GM18517 (cell line): Measurements from ENCODE around the gene ODF4.
"Not testable (repeated sequence)": the region's sequence is repeated elsewhere in the genome, so short reads cannot be mapped to it uniquely, and the experiment has no call there.

Experiments used
- ATAC-seq: cut with Tn5 transposase; IDR thresholded peaks from one replicate; pipeline ENCODE4 v1.9.1; 2021; ENCODE audit warnings: mild to moderate bottlenecking, moderate library complexity; ENCODE audit not compliant: unreplicated experiment

Gene ODF4

GRCh38 chr17:8366231-8366630, 26.6 kb downstream of the ODF4 start:
- no peak for ATAC-seq

GRCh38 chr17:8368193-8368592, 28.6 kb downstream of the ODF4 start:
- ATAC-seq, result no peak

DNA sequence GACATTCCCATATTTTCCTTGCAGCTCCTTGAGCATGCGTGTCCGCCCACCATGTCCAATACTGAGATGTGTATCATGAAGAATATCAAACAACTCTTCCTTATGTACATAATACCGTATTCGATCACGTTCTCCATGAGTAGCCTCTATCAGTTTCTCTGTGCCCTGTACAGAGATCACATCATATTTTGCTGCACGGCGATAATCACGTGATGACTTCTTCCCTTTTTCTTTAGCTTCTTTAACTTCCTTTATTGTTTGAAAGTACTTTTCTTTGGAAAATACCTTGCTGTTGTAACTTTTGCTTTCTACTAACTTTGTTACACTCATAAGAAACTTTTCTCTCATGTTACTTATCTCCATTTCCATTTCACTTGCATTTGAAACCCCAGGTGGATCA, 30.3 kb downstream of the ODF4 start:
- ATAC-seq, result no peak

- ATAC-seq, result no peak
These were observed 32.1 kb downstream of the ODF4 start for GRCh38 chr17:8371786-8372185.

GRCh38 chr17:8372422-8372821, 32.8 kb downstream of the ODF4 start:
- ATAC-seq, result no peak

DNA sequence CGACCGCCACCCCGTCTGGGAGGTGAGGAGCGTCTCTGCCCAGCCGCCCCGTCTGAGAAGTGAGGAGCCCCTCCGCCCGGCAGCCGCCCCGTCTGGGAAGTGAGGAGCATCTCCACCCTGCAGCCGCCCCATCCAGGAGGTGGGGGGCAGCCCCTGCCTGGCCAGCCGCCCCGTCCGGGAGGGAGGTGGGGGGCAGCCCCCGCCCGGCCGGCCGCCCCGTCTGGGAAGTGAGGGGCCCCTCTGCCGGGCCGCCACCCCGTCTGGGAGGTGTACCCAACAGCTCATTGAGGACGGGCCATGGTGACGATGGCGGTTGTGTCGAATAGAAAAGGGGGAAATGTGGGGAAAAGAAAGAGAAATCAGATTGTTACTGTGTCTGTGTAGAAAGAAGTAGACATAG, 34.2 kb downstream of the ODF4 start:
- not testable (repeated sequence) for ATAC-seq

DNA sequence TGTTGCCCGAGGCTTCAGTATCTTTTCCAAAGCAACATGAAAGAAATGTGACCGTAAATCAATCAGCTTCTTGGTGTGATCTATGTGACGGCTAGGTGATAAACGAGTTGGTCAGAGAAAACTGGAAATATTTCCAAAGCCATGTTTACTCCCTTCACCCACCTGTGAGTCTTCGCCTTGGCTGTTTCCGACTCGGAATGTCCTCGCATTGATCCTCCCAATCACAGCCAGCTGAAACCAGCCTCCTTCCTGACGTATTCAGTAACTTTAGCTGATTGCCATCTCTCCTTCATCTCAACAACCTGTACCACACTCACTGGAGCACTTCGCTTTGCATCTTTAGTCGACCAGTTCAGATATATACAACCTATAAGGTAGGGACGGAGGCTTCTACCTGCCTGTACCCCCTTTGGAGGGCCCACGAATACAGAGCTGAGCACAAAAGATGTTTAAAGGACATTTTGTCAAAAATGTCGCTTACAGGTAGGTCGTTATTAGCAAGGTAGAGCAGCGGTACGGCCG, 36.2 kb downstream of the ODF4 start:
- ATAC-seq, result no peak

- ATAC-seq, result peak; percentile 79
These were observed 36.8 kb downstream of the ODF4 start, which contains the start of gene KRABD2 for GRCh38 chr17:8376271-8377067. TSS of gene KRABD2 (minus strand) at chr17:8376704.

DNA sequence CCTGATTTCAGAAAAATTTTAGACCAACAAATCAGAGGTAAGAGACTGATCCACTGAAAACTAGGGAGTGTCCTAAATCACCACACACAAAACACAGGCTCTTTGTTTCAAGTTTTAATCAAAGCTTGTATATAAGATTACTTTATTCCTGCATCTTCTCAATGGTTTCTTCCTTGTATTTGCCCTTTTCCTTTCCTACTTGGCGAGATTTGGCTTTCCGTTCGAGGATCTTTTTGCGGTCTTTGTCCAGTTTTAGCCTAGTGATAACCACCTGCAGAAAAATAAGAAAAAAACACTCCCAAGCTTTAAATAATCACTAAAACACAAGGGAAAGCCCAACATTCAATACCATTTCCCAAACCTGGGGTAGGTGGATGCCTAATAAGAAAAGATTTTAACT, 37.8 kb downstream of the ODF4 start:
- no peak for ATAC-seq

DNA sequence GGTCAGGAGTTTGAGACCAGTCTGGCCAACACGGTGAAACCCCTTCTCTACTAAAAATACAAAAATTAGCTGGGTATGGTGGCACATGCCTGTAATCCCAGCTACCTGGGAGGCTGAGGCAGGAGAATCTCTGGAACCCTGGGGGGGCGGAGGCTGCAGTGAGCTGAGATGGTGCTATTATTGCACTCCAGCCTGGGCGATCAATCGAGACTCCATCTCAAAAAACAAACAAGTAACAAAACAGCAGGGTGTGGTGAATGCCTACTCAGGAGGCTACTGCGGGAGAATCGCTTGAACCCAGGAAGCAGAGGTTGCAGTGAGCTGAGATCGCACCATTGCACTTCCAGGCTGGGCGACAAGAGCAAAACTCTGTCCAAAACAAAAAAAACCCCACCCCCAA, 38.5 kb downstream of the ODF4 start:
- not testable (repeated sequence) for ATAC-seq

DNA sequence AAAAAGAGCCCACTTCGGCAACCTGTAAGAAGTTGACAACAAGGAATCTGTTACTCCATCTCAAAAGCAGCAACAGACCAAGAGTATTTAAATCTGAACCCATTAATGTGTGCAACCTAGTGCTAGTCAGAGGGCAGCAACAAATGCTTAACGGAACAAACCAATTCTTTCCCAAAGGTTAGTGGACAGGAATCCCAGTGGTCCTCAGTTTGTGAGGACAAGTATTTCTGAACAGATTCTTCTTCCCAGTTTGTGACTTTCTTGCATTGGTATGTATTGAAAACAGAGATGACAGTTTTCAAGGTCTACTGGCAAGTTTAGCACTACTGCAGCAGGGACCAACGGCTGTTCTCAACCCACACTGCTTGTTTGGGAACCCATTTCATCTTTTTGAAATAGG, 40.4 kb downstream of the ODF4 start:
- no peak for ATAC-seq

DNA sequence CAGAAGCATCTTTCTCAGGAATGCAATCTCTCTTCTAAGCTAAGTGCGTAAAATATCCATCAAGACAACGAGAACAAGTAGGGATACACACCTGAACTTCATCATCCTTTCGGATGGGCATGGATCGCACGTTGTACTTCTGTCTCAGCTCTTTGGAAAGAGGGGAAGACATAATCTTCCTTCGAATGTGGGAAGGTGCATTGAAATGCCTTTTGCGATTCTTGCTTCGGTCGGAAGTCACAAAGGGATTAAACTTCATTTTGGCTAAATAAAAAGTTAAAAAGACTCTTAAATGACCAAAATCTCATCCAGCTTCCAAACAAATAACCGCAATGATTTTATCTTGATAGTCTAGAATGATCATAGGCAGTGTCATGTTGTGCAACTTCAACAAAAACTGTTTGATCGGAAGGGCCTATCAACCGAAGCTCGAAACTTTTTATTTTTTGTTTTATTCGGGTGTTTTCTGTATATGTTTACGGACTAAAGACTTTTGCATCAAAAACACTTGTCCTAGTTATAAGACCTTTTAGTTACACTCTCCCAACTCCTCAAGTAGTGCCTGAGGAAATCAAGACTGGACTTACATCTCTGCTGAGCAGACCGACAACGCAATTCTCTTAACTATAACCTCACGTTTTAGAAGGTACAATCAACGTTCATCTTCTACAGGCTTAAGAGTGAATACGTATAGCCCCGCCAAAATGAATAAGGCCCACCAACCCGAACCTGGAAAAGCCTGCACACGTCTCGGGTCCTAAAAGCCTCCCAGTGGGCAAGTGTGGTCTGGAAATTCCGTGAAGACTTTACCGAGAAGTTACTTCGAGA, 42.6 kb downstream of the ODF4 start:
- no peak for ATAC-seq

DNA sequence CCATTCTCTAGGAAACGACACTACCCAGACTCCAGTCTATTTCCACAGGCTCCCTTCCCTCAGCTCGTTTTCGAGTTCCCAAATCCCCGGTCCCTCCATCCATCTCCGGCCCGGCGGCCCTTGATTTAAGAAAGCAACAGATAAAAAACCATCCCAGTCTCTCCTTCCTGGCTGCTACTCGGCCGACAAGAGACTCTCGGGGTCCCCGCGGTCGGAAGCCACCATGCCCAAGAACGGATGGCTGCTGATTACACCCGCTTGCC, 43.2 kb downstream of the ODF4 start:
- ATAC-seq, result no peak

DNA sequence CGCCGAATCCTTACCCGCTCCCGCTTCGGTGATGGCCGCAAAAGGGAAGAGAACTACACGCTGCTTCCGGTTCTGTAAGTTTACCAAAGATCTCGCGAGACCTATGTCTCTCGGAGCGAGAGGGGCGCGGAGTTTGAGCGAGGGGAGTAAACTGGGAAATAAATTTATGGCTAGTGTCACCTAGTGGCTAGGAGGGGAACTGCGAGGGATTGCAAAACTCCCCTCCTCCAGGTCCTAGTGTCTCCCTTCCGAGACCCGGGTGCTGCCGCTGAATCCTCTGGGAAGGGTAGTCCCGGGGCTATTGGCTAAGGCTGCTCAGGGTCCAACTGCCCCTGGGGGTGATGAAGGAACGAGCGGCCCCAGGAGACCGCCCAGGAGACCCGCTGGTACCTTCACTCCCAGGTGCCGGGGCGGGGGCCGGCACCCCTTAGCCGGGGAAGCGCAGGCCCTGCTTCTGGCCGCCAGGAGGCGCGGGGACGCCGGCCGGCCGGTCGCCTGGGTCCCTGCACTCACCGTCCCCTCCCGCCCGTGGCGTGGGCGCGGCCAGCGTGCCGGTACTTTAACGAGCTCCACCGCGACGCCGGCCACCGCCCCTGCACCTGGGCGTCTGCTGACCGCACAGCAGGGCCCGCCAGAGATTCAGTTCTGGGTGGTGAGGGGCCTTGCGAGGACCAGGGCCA, 43.6 kb downstream of the ODF4 start, which contains the start of gene RPL26:
Gene RPL26 (minus strand): TSS at position 51 of the 680 bp plus-strand sequence. CDS start 883 bp downstream, outside the sequence.
- peak; percentile 93 for ATAC-seq

DNA sequence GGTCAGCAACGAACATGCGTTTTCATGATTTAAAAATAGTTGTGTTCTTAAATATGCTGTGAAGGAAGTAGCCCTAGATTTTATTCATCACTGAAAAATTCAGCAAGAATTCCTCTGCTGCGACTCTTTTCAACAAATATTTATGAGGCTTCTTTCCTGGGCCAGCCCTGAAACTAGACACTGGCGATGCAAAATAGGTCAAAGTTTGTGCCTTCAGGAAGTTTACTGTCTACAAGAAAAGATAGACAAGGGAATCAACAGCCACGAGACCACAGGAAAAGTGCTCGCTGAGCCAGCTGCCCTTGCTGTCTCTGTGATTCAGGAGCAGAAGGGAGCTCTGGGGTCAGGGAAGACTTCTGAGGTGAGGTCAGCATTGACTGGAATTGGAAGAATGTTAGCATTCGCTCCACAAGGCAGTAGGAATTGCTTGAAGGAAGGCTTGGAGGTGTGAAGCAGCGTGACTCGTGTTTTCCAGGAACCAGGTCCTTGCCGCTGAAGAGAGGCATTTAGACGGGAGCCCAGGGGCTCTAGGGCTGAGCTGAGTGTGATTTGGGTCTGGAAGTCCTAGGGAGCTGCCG, 45.2 kb downstream of the ODF4 start:
- no peak for ATAC-seq

DNA sequence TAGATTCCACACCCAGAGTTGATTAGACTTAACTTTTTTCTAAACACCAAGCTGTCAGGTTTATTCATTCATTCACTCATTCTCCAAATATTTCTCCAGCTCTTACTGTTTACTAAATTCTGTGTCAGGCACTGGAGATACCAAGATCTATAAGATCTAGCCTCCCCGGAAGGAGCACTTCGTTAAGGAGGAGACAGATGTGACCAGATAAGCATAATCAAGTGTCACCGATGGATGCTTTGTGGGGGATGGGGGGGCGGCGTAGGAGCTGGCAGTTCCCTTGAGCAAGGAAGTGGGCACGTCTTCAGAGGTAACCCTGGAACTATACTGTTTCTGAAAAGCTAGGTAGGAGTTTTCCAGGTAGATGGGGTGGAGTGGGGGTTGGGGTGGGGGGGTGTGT, 47.2 kb downstream of the ODF4 start:
- ATAC-seq, result no peak

DNA sequence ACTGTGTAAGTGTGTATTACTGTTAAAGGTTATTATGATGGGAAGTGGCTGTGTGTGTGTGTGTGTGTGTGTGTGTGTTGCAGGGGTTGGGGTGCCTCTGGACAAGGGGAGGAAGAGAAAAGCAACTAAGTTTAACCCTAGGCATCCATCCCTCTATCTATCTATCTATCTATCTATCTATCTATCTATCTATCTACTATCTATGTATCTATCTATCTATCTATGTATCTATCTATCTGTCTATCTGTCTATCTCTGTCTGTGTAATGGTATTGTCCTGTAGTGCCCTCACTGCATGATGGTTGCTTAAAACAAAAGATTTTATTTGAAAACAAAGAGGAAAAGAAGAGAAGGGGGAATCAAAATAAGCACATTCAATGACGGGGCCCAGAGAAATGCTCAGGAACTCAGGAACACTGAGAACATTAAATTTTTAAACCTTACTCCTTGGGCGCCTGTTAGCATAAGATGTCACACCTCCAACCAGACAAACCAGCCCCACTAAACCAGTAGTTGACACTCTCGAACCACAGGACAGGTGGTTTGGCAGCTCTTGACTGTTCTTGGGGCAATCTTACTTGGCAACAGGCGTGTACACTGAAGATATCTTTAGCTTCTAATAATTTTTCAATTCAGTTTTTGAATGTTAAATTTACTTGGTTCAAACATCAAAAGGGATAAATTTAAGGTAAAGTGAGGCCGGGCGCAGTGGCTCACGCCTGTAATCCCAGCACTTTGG, 48.4 kb downstream of the ODF4 start:
- ATAC-seq, result no peak

GRCh38 chr17:8391711-8392110, 52.1 kb downstream of the ODF4 start:
- no peak for ATAC-seq

DNA sequence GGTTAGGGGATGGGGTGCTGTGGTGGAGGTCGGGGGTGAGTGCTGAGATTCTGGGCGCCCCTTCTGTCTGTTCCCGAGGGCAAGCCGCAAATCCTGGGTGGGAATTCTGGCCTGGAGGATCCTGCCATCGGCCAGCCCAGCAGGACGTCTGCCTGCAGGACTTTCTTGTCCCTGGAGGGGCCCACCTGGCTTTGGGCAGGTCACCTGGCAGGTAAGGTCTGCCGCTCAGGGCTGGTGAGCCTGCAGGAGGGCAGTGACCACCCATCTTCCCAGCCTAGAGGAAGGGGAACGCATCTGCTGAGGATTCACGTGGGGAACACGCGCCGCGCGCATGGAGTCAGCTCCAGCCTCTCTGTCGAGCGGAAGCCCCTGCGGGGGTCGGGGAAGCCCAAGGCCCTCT, 52.6 kb downstream of the ODF4 start:
- no peak for ATAC-seq

- no peak for ATAC-seq
These were observed 53.2 kb downstream of the ODF4 start for GRCh38 chr17:8392674-8393469.
